Measurements from ENCODE around the gene FILIP1L.
"Not testable (repeated sequence)": the region's sequence is repeated elsewhere in the genome, so short reads cannot be mapped to it uniquely, and the experiment has no call there.

FILIP1L gene

DNA sequence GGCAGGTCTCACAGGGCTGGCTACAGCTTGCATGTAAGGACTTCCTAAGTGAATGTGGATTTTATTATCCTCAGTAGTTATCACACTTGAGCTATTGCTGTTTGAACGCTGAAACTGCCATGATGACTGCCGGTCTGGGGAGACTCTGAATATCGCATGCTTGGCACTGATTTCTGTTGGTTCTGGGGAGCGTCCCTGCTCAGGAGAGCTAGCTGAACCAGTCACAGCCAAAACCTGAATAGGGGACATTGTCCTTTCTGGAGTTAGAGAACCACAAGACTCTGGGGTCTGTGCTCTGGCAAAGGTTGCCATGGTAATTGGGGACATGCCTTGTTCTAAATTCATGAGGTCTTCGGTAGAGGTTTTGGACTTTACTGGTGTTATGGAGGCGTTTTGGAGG, 265.9 kb downstream of the FILIP1L start:
- H3K4me3 ChIP-seq (ENCODE audit: low read length) = no peak overlapping the region
- TF ChIP-seq ZNF274 (IDR thresholded peaks at IDR 0.05; ENCODE audit: low read depth, low read length) = no peak

DNA sequence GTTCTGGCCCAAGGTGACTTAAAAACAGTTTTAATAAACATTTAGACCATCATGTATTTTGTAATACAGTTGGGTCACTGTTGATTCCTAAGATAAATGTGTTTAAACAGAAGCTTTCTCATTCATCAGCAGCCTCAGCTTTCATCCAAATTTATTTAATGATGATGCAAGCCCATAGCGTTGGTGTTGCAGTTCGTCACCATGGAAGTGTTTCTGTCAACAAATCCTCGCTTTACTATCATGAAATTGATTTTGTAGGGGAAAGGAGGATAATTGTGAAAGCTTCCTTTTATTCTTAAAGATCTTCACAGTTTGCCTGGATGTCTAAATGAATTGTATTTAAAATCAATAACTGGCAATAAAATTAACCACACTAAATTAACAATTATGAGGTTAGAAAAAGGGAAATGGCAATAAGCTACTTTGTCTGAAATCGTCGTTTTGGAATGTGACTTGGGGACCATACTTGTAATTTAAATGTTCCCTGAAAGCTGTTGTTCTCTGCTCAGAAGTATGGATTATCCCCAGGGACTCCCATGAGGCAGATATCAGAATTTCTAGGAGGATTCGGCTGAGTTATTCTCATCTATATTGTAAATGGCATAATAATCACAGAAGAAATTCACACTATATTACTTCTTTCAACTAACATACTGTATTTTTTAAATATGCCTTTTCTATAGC, 267.7 kb downstream of the FILIP1L start:
- TF ChIP-seq ZNF274 (IDR thresholded peaks at IDR 0.05; ENCODE audit: low read depth, low read length) = no peak

DNA sequence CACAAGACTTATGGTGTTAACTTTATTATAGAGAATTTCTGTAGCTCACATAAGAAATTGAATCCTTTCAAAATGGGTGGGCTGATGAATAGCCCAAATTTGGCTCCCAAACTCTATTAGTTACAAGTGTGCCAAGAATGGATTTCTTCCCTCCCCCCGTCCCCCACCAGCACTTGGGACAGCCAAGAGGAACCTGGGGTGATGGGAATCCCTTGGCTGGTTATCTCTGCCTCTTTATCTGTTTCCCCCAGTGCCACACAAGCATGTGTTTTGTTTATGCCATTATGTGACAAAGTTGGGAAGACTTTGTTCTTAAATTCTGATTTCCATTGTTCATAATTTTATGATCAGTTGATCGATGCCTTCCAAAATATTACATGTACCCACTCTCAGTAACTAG, 268.3 kb downstream of the FILIP1L start:
- H3K4me3 ChIP-seq (ENCODE audit: low read length) = no peak overlapping the region
- no peak for TF ChIP-seq ZNF274 (IDR thresholded peaks at IDR 0.05; ENCODE audit: low read depth, low read length)

More for the DNA sequence above, 267.7 kb downstream of the FILIP1L start:
- no peak overlapping the region for H3K4me3 ChIP-seq (ENCODE audit: low read length)

DNA sequence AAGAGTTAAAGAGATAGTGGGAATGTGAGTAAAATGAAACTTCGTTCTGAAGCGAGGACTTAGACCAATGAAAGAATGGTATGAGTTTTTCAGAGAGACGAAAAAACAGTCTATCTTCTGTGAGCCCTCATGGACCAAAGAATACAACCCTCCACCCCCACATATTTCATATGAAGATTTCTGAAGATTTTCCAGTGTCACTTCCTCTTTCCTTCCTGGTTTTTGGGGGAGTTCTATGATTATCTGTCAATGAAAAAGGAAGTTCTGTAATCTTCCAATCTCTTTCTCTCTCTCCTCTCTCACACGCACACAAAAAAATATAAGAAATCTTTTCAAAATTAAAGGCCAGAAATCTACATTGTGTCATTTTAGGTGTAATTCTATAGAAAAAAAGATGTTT, 269.0 kb downstream of the FILIP1L start:
- TF ChIP-seq ZNF274 (IDR thresholded peaks at IDR 0.05; ENCODE audit: low read depth, low read length) = no peak
- H3K4me3 ChIP-seq (ENCODE audit: low read length) = no peak overlapping the region

DNA sequence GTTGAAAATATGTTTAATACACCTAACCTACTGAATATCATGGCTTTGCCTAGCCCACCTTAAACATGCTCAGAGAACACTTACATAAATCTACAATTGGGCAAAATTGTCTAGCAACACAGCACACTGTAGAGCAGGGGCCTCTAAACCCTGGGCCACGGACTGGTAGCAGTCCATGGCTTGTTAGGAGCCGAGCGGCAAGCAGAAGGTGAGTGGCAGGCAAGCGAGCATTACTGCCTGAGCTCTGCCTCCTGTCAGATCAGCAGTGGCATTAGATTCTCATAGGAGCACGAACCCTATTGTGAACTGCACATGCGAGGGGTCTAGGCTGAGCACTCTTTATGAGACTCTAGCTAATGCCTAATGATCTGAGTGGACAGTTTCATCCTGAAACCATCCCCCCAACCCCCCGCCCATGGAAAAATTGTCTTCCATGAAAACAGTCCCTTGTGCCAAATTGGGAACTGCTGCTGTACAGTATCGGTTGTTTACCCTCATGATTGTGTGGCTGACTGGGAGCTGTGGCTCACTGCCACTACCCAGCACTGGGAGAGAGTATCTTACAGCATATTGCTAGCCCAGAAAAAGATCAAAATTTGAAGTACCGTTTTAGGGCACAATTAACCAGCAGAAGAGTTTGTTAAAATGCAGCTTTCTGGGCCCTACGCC, 270.6 kb downstream of the FILIP1L start:
- no peak for TF ChIP-seq ZNF274 (IDR thresholded peaks at IDR 0.05; ENCODE audit: low read depth, low read length)
- H3K4me3 ChIP-seq (ENCODE audit: low read length) = no peak overlapping the region

DNA sequence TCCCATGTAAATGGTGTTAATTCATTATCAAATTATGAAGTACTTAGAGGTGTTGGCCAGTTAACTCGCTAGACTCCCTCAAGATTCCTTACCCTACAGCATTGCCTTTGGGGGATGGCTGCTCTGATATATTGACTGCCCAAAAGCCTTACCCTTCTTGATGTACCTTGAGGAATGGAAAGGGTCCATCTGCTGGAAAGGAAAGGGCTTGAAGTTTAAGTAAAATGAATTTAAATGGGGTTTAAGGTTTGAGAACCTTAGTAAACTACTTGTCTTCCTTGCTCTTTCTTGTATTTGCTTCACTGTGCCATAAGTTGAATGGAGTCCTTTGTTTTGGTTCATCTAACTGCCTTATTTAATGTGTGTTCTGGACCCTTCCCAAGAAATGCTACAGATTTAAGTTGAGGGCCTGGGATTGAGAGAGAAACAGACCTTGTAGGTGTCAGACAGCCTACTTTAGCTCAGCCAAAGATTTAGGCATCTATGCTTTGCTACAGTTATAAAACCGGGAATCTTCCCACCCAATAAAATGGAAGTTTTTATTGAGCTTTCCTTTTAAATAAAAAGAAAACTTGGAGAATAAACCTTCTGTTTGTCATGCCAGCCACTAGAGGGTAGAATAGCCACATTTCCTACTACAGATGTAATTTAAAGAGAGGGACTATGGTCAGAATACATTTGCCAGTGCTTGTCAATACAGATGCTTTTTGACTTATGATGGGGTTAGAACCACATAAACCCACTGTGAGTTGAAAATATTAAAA, 271.3 kb downstream of the FILIP1L start:
- TF ChIP-seq ZNF274 (IDR thresholded peaks at IDR 0.05; ENCODE audit: low read depth, low read length) = no peak

DNA sequence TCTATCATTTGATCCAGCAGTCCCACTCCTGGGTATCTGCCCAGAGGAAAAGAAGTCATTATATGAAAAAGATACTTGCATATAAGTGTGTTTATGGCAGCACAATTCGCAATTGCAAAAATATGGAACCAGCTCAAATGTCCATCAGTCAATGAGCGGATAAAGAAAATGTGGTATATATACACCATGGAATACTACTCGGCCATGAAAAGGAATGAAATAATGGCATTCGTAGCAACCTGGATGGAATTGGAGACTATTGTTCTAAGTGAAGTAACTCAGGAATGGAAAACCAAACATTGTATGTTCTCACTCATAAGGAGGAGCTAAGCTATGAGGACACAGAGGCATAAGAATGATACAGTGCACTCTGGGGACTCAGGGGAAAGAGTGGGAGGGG, 272.4 kb downstream of the FILIP1L start:
- not testable (repeated sequence) for H3K4me3 ChIP-seq (ENCODE audit: low read length)

More for the DNA sequence above, 271.3 kb downstream of the FILIP1L start:
- no peak overlapping the region for H3K4me3 ChIP-seq (ENCODE audit: low read length)

DNA sequence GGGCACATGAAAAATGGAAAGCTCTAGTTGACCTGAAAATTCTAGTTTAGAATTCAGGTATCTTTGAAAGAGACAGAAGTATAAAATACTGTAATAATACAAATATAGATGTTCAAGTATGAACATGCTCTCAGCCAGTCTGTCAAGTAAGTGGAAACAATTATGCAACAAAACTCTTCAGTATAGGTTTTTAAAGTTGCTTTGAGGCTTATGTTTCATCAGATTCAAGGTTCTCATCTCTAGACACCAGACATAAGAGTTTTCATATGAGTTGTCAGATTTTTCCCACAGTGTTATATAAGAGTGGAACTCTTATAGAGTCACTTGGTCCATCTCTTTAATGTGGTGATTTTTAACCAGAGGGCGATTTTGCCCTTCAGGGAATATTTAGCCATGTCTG, 274.7 kb downstream of the FILIP1L start:
- TF ChIP-seq ZNF274 (IDR thresholded peaks at IDR 0.05; ENCODE audit: low read depth, low read length) = no peak
- no peak overlapping the region for H3K4me3 ChIP-seq (ENCODE audit: low read length)

DNA sequence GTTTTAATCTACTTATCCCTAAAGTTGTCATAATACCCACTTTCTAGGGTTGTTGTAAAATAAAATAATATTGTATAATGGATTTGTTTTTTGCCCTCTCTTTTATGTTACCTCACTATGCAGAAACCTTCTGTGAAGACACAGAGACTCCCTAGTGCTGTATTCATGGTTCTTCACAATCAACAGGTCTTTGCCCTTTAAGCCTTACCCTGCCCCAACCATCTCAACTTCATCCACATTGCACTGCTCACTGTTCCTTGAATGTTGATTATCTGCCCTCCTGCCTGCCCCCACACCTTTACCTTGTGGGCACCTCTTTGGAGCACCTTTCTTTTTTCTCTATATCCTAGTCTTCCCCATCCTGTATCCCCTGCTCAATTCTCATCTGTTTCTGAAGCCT, 275.5 kb downstream of the FILIP1L start:
- no peak for TF ChIP-seq ZNF274 (IDR thresholded peaks at IDR 0.05; ENCODE audit: low read depth, low read length)
- no peak overlapping the region for H3K4me3 ChIP-seq (ENCODE audit: low read length)

DNA sequence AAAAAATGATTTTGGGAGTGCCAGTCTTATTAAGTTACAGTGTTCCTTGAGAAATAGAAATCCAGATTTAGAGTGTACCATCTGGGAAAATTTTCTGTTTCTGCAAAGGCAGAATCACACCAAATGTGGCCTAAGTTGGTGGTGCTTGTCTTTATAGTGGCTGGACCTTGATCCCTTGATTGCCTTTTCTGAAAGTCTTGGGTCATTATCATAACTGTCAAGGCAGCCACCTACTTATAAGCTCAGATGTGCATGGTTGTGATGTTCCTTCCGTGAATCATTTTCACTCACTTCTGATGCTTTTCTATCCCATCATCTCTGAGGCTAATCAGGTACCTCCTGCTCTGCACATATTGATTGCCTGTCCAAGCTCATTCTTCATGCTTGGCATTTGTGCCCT, 276.6 kb downstream of the FILIP1L start:
- no peak overlapping the region for H3K4me3 ChIP-seq (ENCODE audit: low read length)
- TF ChIP-seq ZNF274 (IDR thresholded peaks at IDR 0.05; ENCODE audit: low read depth, low read length) = no peak

DNA sequence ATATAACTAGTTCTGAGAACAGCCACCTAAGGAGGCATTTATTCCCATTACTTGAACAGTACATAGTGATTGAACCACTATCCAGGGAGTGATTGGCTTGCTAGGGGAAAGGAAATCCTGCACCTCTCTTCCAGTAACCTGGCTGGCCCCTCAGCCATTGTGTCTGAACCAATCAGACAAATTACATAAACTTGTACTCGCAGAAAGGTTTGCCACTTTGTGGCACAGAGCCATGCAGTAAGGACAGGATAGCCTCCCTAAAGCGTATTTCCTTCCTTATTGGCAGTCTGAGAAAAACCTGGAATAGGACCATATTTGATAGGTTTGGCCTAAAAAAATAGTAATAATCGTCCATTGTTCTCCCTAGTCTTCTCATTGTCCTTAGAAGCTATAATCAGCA, 277.6 kb downstream of the FILIP1L start:
- TF ChIP-seq ZNF274 (IDR thresholded peaks at IDR 0.05; ENCODE audit: low read depth, low read length) = no peak

DNA sequence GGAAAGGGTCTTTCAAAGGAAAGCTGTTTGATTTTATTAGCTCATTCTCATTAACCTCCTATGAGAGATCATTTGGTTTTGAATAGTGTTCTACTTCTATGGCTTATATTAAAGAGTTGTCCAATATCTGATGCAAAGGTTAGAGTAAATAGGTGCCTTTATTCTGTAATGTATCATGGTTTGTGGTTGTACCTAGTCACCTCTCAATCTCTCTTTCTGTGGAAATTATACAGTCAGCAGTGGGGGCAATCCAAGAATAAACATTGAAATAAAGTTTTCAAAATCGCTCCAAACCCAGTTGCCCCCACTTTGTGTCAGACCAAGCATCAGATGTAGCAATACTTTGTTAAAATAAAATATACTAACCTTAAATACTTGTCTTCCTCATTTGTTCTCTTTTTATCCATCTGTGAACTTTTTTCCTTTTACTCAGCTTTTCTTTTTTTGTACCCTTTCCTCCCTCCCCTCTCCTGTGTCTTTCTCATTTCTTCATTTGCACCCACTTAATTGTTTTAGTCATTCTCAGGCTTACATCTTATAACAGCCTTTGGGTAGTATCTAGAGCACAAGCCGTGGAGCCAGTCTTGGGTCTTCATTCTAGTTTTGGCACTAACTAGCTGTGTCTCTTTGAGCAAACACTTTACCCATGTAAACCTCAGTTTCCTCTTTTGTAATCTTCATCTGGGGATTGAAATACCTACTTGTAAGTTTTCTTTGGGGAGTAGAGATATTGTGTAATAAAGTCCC, 279.9 kb downstream of the FILIP1L start:
- no peak overlapping the region for H3K4me3 ChIP-seq (ENCODE audit: low read length)
- no peak for TF ChIP-seq ZNF274 (IDR thresholded peaks at IDR 0.05; ENCODE audit: low read depth, low read length)

More for the DNA sequence above, 277.6 kb downstream of the FILIP1L start:
- no peak overlapping the region for H3K4me3 ChIP-seq (ENCODE audit: low read length)

DNA sequence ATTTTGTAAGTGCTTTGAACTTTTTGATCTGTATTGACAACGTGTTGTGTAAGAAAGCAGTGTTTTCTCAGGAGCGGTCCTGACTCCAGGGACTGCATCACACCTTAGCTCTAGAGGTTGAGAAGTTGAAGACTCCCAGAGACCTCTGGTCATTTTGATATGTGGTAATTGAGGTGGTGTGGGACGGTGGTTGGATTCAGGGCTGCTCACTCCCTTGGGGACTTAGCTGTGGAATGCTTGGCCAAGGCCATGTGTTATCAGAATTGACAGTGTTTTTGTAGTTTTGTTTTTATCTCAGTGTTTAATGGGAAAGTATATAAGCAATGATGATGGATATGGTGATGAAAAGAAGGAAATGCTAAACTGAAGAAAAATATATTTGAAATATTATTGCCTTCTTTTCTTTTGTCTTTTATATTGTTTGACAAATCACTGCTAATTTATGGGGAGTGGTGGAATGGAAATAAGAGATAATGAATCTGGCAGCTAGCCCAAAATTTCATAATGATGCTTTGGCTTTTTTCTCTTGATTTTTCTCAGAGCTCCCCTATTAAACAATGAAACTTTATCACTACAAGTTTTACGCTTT, 280.6 kb downstream of the FILIP1L start:
- TF ChIP-seq ZNF274 (IDR thresholded peaks at IDR 0.05; ENCODE audit: low read depth, low read length) = no peak
- no peak overlapping the region for H3K4me3 ChIP-seq (ENCODE audit: low read length)

DNA sequence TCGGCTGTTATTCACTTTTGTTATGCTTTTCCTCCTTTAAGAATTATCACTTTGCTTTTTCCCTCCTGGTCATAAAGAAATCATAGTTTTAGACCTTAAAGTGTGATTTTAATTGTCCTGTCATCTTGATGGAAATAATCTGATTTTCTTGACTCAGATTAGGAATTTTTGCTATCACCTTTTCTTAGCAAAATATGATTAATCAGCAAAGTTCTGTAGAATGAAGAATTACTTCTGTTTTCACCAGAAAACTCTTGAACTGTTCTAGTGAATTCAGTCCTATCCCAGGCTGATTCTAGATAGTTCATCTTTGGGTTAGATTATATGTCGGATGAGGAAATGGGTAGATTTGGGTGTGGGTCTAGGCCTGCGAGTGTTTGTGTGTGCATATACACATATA, 284.5 kb downstream of the FILIP1L start:
- H3K4me3 ChIP-seq (ENCODE audit: low read length) = no peak overlapping the region
- TF ChIP-seq ZNF274 (IDR thresholded peaks at IDR 0.05; ENCODE audit: low read depth, low read length) = no peak
